HUES48 (cell line): ENCODE data around the gene MTG1.
"Not testable (repeated sequence)": the region's sequence is repeated elsewhere in the genome, so short reads cannot be mapped to it uniquely, and the experiment has no call there.

Experiments
- H3K27ac ChIP-seq: one replicate; pipeline ENCODE4 v1.7.0; 2013; ENCODE audit warnings: low read depth, low read length, inconsistent platforms
- H3K27me3 ChIP-seq: 2 replicates; pipeline ENCODE4 v1.6.1; 2013; ENCODE audit warnings: mild to moderate bottlenecking, low read length; ENCODE audit not compliant: control insufficient read depth, insufficient read depth
- H3K36me3 ChIP-seq: 2 replicates; pipeline ENCODE4 v1.6.1; 2013; ENCODE audit warnings: low read length; ENCODE audit not compliant: control insufficient read depth, insufficient read depth
- H3K4me1 ChIP-seq: 2 replicates; pipeline ENCODE4 v1.6.1; 2013; ENCODE audit warnings: mild to moderate bottlenecking, low read length; ENCODE audit not compliant: control insufficient read depth, insufficient read depth
- H3K4me3 ChIP-seq: 2 replicates; pipeline ENCODE4 v1.5.1; 2013; ENCODE audit warnings: mild to moderate bottlenecking, low read depth, low read length
- H3K9ac ChIP-seq: 2 replicates; pipeline ENCODE4 v1.6.1; 2013; ENCODE audit warnings: mild to moderate bottlenecking, low read depth, low read length, moderate library complexity
- H3K9me3 ChIP-seq: 2 replicates; pipeline ENCODE4 v1.6.1; 2013; ENCODE audit warnings: low read length; ENCODE audit not compliant: control insufficient read depth, insufficient read depth

The MTG1 gene

GRCh38 chr10:133359554-133359971, 34.4 kb upstream of the MTG1 start:
- Histone ChIP-seq H3K4me3 (no peak overlapping the region), H3K27me3 (peaks cover 6% of the 10 kb centered on the region; the same call in 1 of the 2 replicates), H3K4me1 (no peaks in the 10 kb centered on the region), H3K9me3 (no peaks in the 10 kb centered on the region), H3K9ac (no peak overlapping the region), H3K36me3 (peaks cover 37% of the 10 kb centered on the region), H3K27ac (no peak overlapping the region)

DNA sequence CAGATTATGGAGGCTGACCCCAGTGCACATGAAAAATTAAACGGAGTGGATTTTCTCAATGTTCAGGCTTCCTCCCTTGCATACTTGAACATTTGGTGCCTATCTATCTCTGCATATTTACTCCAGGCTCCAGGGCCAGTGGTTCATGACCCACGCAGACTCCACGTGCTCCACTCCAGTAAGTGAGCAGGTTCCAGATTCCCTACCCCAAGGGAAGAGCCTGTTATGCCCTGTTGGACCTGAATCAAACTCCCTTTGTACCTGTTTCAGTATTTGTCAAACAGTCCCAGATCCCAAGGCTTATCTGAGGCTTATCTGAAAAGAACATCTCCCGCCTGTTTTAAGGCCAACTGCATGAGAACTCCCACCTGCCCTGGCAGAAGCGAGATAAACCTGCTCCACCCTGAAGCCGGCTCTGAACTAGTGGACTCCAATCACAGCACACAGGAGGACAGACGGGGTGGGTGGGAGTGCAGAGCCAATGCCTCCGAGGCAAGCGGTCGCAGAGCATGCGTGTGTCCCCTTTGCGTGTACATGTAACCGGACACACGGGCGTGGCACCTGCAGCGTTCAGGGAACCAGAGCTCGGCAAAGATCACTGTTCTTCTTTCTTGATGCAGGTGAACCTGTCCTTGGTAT, 33.9 kb upstream of the MTG1 start:
- peaks cover 42% of the 10 kb centered on the region for H3K36me3 ChIP-seq
- H3K9ac ChIP-seq = no peak overlapping the region
- no peak overlapping the region for H3K4me3 ChIP-seq
- no peaks in the 10 kb centered on the region for H3K4me1 ChIP-seq
- H3K27me3 ChIP-seq = peaks cover 6% of the 10 kb centered on the region; the same call in 1 of the 2 replicates
- H3K9me3 ChIP-seq = no peaks in the 10 kb centered on the region
- H3K27ac ChIP-seq = no peak overlapping the region

DNA sequence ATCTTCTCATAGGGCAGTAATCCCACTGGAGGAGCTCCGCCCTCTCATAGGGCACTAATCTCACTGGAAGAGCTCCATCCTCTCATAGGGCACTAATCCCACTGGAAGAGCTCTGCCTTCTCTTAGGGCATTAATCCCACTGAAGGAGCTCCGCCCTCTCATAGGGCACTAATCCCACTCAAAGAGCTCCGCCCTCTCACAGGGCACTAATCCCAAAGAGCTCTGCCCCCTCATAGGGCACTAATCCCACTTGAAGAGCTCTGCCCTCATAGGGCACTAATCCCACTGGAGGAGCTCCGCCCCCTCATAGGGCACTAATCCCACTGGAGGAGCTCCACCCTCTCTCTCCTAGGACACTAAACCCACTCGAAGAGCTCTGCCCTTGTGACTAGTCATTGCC, 32.7 kb upstream of the MTG1 start:
- peaks cover 6% of the 10 kb centered on the region; the same call in 1 of the 2 replicates for H3K27me3 ChIP-seq
- H3K9ac ChIP-seq = no peak overlapping the region
- H3K4me1 ChIP-seq = no peaks in the 10 kb centered on the region
- H3K9me3 ChIP-seq = no peaks in the 10 kb centered on the region
- no peak overlapping the region for H3K4me3 ChIP-seq
- no peak overlapping the region for H3K27ac ChIP-seq
- peaks cover 45% of the 10 kb centered on the region for H3K36me3 ChIP-seq

- Histone ChIP-seq H3K27me3 (peaks cover 6% of the 10 kb centered on the region; the same call in 1 of the 2 replicates), H3K9ac (no peak overlapping the region), H3K4me1 (no peaks in the 10 kb centered on the region), H3K4me3 (no peak overlapping the region), H3K27ac (no peak overlapping the region), H3K36me3 (peaks cover 50% of the 10 kb centered on the region), H3K9me3 (no peaks in the 10 kb centered on the region)
Observed at GRCh38 chr10:133361773-133362441, 32.0 kb upstream of the MTG1 start.

GRCh38 chr10:133362846-133363245, 31.1 kb upstream of the MTG1 start:
- H3K27me3 ChIP-seq = peaks cover 6% of the 10 kb centered on the region; the same call in 1 of the 2 replicates
- peaks cover 52% of the 10 kb centered on the region for H3K36me3 ChIP-seq
- H3K9ac ChIP-seq = no peak overlapping the region
- no peak overlapping the region for H3K27ac ChIP-seq
- H3K9me3 ChIP-seq = no peaks in the 10 kb centered on the region
- no peaks in the 10 kb centered on the region for H3K4me1 ChIP-seq
- no peak overlapping the region for H3K4me3 ChIP-seq

GRCh38 chr10:133364645-133365431, 29.1 kb upstream of the MTG1 start:
- H3K9me3 ChIP-seq = no peaks in the 10 kb centered on the region
- no peaks in the 10 kb centered on the region for H3K4me1 ChIP-seq
- H3K27ac ChIP-seq = no peak overlapping the region
- H3K27me3 ChIP-seq = peaks cover 6% of the 10 kb centered on the region; the same call in 1 of the 2 replicates
- H3K4me3 ChIP-seq = no peak overlapping the region
- peaks cover 71% of the 10 kb centered on the region for H3K36me3 ChIP-seq
- H3K9ac ChIP-seq = no peak overlapping the region

GRCh38 chr10:133365461-133366129, 28.4 kb upstream of the MTG1 start:
- Histone ChIP-seq H3K4me1 (no peaks in the 10 kb centered on the region), H3K4me3 (no peak overlapping the region), H3K27ac (no peak overlapping the region), H3K36me3 (peaks cover 79% of the 10 kb centered on the region), H3K9me3 (no peaks in the 10 kb centered on the region), H3K9ac (no peak overlapping the region), H3K27me3 (no peaks in the 10 kb centered on the region)

- H3K36me3 ChIP-seq = peaks cover 81% of the 10 kb centered on the region
- H3K4me1 ChIP-seq = no peaks in the 10 kb centered on the region
- H3K27ac ChIP-seq = no peak overlapping the region
Observed at GRCh38 chr10:133366130-133366478, 27.9 kb upstream of the MTG1 start.

GRCh38 chr10:133366751-133367150, 27.2 kb upstream of the MTG1 start:
- Histone ChIP-seq H3K4me1 (no peaks in the 10 kb centered on the region), H3K36me3 (peaks cover 80% of the 10 kb centered on the region), H3K9ac (no peak overlapping the region), H3K27ac (no peak overlapping the region), H3K27me3 (no peaks in the 10 kb centered on the region), H3K9me3 (no peaks in the 10 kb centered on the region), H3K4me3 (no peak overlapping the region)

More at GRCh38 chr10:133366130-133366478, 27.9 kb upstream of the MTG1 start:
- no peak overlapping the region for H3K9ac ChIP-seq
- H3K4me3 ChIP-seq = no peak overlapping the region
- H3K9me3 ChIP-seq = no peaks in the 10 kb centered on the region
- no peaks in the 10 kb centered on the region for H3K27me3 ChIP-seq

GRCh38 chr10:133367461-133367860, 26.5 kb upstream of the MTG1 start:
- H3K36me3 ChIP-seq = peaks cover 73% of the 10 kb centered on the region
- not testable (repeated sequence) for H3K27ac ChIP-seq, H3K27me3 ChIP-seq, H3K9ac ChIP-seq, H3K4me1 ChIP-seq, H3K9me3 ChIP-seq, H3K4me3 ChIP-seq
